ENCODE measurements around the gene RAD21L1. TPM values are rescaled to one million over a fixed set of nuclear protein-coding genes. Genes with fewer than 3 reads are reported as not detected.
A peak's percentile ranks its signal among the peaks of the same experiment; 100 is the strongest.

The RAD21L1 gene
- total RNA-seq, 1 donor from 2014 or later, result not detected

- intact Hi-C loops (cut with DNase I), result no loop called here
- no peaks in the 10 kb centered on the region for H3K36me3 ChIP-seq
- ATAC-seq, result no peak
- no peak overlapping the region for H3K4me3 ChIP-seq
- TF ChIP-seq CTCF (IDR thresholded peaks at IDR 0.05), result no peak
- no peak overlapping the region for H3K27ac ChIP-seq
- no peaks in the 10 kb centered on the region for H3K4me1 ChIP-seq
- DNase-seq, result no peak
- H3K9me3 ChIP-seq, result no peaks in the 10 kb centered on the region
- H3K27me3 ChIP-seq, result no peaks in the 10 kb centered on the region
These were observed 74.4 kb downstream of the RAD21L1 start for GRCh38 chr20:1300083-1300840.

GRCh38 chr20:1301031-1301529 lies 75.2 kb downstream of the RAD21L1 start:
- H3K27ac ChIP-seq, result no peak overlapping the region
- DNase-seq (no peak), ATAC-seq (no peak)
- no peaks in the 10 kb centered on the region for H3K4me1 ChIP-seq
- H3K27me3 ChIP-seq, result no peaks in the 10 kb centered on the region
- intact Hi-C loops (cut with DNase I), result no loop called here
- no peak for TF ChIP-seq CTCF (IDR thresholded peaks at IDR 0.05)
- no peaks in the 10 kb centered on the region for H3K36me3 ChIP-seq
- H3K4me3 ChIP-seq, result no peak overlapping the region
- no peaks in the 10 kb centered on the region for H3K9me3 ChIP-seq

GRCh38 chr20:1302685-1303541 lies 77.1 kb downstream of the RAD21L1 start:
- intact Hi-C loops (cut with DNase I), result no loop called here
- no peaks in the 10 kb centered on the region for H3K9me3 ChIP-seq
- no peak for ATAC-seq
- peak; percentile 55 for DNase-seq
- H3K4me3 ChIP-seq, result no peak overlapping the region
- H3K36me3 ChIP-seq, result no peaks in the 10 kb centered on the region
- no peaks in the 10 kb centered on the region for H3K27me3 ChIP-seq
- no peaks in the 10 kb centered on the region for H3K4me1 ChIP-seq
- no peak overlapping the region for H3K27ac ChIP-seq
- TF ChIP-seq CTCF (IDR thresholded peaks at IDR 0.05), result no peak

- intact Hi-C loops (cut with DNase I), result no loop called here
- ATAC-seq (no peak), DNase-seq (peak; percentile 63)
- Histone ChIP-seq H3K4me1 (no peaks in the 10 kb centered on the region), H3K36me3 (no peaks in the 10 kb centered on the region), H3K27me3 (no peaks in the 10 kb centered on the region), H3K9me3 (no peaks in the 10 kb centered on the region), H3K4me3 (no peak overlapping the region), H3K27ac (no peak overlapping the region)
- TF ChIP-seq CTCF (IDR thresholded peaks at IDR 0.05), result no peak
These were observed 79.1 kb downstream of the RAD21L1 start for GRCh38 chr20:1304710-1305515.

Other genes starting within 250 kb of the RAD21L1 start
- 10.9 TPM for gene RSPO4, start 223.7 kb upstream of the RAD21L1 start, total RNA-seq
- 133 TPM for gene PSMF1, start 107.4 kb upstream of the RAD21L1 start, total RNA-seq
- 6.1 TPM for gene TMEM74B, start 41.1 kb upstream of the RAD21L1 start, total RNA-seq
- 0.64 TPM for gene C20orf202, start 22.6 kb upstream of the RAD21L1 start, total RNA-seq
- gene SNPH, start 40.2 kb downstream of the RAD21L1 start, total RNA-seq, result 4.3 TPM
- gene SDCBP2, start 103.1 kb downstream of the RAD21L1 start, total RNA-seq, result 10.9 TPM
- gene FKBP1A, start 167.0 kb downstream of the RAD21L1 start, total RNA-seq, result 266 TPM
- 73.4 TPM for gene NSFL1C, start 240.8 kb downstream of the RAD21L1 start, total RNA-seq